RKO (cell line): ENCODE results near the gene RNF150.
"Not testable (repeated sequence)": the region's sequence is repeated elsewhere in the genome, so short reads cannot be mapped to it uniquely, and the experiment has no call there.

ENCODE experiments used
- DNase-seq: peaks from one replicate; pipeline ENCODE4 v3.0.0-alpha.2; 2016; ENCODE audit warnings: low spot score

RNF150 gene

DNA sequence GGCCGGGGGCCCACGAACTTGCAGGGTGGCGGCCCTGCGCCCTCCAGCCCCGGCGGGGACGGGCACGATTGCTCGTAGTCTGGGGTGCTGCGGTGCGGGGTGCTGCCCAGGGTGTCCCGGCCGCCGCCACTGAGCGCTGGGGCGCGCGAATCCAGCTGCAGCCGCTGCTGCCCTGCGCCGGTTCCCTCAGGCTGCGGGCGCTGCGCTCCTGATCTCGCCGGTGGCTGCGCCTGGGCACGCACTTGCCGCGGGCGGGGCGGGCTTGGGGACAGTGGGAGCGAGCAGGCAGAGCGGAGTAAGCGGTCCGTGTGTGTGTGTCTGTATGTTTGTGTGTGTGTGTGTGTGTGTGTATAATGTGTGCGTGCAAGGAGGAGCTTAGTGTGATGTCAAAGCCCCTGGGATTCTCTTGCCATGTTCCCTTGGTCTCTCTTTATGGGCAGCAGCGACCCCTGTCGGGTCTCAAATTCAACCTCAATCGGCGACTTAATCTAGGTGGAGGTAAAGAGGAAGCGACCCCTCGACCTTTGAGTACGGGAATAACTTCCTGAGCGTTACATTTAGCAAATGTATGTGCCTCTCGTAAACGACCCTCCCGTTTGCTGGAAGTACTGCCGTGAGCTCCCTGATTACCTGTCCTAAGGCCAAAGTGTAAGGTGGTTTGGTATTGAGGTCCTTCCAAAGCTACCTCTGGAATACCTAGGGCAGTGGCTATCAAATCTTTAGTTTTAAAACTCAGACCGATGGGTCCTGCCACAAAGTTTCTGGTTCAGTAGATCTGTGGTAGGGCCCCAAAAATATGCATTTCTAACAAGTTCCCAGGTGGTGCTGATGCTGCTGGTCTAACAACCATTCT is at the start of gene RNF150:
TSS of gene RNF150 (minus strand) at position 324 of the 853 bp plus-strand sequence.
- DNase-seq: no peak

DNA sequence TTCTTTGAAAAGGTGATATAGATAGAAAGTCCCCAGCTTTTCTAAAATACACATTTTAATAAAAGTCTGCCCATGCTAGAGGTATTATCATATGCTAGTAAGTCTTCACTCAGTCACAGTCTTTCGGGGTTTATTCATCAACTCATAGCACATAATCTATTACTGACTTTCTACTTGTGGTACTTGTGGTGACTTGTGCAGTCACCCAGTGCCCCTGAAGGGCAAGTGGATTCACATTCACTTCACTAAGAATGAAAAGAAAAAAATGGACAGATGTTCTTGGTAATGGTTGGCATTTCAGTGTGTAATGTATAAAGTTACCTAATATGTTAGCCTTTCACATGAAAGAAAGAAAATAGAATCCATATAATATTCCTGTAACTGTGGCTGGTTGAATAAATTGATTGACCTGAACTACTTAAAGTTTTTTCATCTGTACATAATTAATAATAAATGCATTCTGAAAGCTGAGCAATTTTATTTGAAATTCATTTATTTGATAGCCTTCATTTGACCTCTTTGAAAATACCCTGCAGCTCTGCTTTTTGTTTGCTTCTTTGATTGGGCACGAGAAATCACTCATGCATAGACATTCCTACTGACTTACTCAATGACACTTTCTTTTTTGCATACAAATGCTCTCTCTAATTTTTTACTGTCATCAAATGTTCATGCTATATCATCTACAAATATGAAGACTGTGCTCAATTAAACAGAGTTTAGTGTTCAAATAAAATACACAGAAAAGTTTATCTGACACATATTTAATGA is 47.9 kb upstream of the RNF150 start:
- no peak for DNase-seq

DNA sequence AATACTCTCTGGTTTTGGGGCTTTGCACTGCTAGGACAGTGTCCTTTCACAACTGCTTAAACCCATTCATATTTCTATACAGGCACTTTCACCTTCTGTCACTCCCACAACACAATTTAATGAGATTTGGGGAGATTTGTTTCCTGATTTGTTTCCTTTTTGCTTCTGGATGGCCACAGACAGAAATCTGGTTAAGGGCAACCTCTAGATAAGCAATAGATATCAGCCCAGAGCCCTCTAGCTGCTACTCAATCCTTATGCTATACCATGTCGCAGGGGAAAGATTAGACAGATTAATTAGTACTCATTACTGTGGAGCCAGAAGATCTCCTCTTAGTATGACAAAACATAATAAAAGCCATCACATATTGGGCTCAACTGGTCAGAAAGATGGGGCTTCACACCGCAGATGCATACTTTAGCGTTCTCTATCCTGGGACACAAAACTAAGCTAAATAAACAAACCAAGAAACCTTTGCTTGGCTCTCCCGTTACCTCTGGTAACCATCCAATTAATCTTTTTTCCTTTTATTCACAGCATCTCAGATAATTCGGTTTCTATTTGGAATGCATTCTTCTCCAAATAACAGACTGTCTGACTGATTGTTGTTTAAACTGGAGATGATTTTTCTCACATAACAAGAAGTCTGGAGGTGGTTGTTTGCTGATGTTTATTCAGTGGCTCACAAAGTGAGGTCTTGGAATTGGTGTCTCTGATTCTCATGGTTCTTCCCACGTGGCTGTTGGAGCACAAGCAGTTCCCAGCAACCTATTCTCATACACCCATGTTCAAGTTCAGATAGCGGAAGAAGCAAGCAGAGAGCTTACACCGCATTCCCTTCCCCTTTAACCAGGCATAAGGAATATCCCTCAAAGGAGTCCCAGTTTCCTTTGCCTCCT is 46.5 kb upstream of the RNF150 start:
- DNase-seq: no peak

DNA sequence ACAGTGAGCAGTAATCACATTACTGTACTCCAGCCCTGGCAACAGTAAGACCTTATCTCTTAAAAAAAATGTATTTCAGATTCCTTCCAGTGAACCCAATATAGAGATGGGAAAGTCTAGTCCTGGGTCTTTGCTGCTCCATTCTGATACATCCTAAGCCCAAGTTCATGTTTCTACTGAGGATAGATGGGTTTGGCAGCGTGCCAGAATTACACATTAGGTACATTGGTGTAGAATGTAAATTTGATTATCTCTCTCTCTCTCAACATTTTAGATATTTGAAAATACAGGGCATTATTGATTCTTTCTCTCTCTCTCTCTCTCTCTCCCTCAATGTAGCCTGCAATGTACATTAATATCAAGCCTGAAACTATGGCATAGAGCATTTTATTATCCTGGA is 43.9 kb upstream of the RNF150 start:
- DNase-seq: no peak

DNA sequence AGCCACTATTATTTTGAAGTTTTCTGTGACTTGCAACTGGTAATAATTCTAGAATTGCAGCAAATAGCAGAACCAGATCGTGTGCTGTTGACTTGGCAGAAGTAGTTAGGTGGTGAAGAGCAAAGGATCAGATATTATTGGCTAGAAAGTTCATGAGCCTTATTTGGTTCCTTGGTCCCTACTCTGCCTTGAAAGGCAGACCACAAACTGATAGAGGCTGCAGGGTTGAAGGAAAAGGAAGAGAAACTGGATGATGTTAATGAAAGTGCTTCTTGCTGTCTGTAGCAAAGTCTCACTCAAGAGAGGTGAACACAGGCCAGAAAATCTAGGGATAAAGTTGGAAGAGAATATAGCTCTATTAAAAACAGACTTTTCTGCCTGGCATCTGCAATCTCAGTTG is 41.2 kb upstream of the RNF150 start:
- DNase-seq: no peak

DNA sequence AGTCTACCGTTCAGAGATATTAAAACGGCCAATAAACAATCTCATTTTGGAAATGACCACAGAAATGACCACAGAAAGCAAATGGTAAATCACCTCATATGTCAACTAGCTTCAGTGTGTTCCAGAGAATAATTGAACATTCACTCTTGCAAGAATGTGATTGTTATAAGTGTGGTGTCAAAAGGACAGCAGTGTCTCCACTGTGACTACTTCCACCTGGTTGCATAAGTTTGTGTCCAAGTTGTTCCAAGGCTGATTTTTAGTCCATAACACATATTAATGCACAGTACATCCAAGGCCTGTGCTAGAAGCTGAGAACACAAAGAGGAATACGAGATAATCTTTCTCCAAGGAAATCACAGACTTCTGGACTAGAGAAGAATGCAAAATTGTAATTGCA is 37.4 kb upstream of the RNF150 start:
- no peak for DNase-seq

DNA sequence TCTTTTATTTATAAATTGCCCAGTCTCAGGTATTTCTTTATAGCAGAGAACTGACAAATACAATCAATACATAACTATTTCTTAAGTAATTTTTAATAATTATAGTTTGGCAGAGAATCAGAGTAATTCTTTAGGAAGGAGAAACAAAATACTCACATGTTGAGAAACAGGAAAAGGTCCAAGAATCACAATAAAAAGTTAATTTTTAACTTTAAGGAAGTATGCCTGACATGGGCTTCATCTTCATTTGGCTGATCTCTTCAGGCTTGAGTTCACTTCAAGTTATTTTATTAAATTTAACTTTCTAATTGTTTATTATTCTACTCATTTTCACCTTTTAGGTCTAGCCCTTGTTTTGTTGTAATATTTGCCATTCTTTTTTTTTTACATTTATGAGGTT is 36.1 kb upstream of the RNF150 start:
- no peak for DNase-seq

DNA sequence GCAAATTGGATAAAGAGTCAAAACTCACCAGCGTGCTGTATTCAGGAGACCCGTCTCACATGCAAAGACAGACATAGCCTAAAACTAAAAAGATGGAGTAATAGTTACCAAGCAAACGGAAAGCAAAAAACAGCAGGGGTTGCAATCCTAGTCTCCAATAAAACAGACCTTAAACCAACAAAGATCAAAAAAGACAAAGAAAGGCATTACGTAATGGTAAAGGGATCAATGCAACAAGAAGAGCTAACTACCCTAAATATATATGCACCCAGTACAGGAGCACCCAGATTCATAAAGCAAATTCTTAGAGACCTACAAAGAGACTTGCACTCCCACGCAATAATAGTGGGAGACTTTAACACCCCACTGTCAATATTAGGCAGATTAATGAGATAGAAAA is 31.7 kb upstream of the RNF150 start:
- DNase-seq: not testable (repeated sequence)

DNA sequence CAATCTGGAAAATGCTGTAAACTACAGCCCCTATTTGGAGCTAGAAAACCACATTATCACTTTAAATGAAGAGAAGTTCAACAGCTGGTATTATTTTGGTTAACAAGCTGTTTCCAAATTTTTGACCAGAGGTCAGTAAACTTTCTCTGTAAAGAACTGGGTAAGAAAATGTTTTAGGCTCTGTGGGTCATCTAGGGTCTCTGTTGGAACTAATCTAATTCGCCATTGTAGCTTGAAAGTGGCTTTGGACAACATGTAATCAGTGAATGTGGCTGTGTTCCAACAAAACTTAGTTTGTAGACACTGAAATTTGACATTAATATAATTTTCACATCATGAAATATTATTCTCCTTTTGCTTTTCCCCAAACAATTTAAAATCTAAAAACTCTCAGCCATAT is 25.8 kb upstream of the RNF150 start:
- no peak for DNase-seq

DNA sequence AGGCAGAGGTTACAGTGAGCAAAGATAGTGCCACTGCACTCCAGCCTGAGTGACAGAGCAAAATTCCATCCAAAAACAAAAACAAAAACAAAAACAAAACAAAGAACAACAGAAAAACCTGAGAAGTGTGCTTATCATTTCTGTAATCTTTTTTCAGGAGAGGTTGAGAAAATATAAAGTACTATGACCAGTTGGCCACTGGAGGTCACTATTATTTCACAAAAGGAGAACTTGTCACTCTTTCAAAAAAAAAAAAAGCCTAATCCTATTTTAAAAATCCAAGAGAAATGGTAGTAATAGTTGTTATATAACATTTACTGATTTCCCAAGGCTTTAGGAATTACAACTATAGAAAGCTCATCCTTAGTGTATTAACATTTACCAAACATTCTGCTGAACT is 24.9 kb upstream of the RNF150 start:
- DNase-seq: peak; percentile 60

DNA sequence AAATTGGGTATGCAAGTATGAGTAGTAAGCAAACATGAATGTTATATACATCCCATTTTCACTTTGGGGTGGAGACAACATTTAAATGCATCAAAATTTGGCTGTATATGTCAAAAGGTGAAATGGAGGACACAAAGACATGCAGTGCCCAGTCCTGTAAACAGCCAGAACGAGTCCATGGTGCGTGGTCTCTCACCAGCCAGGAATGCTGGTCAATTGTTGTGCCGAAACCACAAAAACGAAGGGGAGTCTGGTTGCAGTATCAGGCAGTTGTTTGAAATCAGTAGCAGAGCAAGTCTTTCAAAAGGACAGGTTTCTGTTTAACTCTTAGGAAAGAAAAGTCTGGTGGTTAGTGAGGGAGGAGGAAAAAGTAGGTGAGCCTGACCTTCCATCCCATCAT is 22.3 kb upstream of the RNF150 start:
- no peak for DNase-seq

DNA sequence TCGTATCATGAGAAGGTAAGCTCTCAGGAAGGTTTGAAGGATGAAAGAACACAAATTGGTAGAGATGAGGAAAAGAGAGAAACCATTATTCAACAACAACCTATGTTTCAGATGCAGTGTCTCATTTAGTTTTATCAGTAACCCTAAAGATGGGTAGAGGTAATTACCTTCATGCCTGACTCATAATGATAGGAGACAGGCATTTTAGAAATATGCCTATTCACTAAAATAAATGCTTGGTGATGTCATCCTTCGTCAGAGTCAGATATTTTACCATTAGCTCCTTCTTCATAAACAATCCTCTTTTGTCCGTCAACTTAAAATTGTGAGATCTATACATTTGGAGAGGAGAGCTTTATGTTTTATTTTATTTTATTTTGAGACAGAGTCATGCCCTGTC is 21.5 kb upstream of the RNF150 start:
- DNase-seq: no peak

DNA sequence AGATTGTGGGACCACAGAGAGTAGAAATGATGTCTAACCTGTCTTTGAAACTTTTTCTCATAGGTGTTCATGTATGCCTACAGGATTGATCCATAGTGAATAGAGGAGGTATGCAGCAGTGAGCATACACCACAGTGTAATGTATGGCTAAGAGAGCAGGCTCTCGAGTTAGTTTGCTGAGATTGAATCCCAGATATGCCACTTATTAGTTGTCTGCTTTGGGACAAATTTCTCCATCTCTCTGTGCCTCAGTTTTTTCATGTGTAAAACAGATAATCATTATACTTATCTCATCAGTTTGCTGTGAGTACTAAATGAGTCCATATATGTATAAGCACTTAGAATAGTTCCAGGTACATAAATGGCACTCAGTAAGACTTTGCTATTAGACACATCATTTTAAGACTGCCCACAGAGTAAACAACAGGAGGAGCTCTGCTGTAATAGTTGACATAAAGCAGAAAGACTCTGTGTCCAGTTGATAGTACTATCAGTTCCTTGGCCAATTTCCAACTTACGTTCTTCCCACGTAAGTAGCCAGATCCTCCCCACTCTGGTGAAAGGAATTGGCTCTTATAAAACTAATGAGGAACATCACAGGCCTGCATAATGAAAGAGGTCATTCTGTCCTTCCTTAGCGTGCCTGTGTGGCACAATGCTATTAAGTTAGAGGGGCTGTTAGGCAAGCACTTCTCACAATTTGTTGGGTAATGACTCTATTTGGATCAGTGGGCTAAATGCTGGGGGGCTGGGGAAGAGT is 20.7 kb upstream of the RNF150 start:
- DNase-seq: no peak

DNA sequence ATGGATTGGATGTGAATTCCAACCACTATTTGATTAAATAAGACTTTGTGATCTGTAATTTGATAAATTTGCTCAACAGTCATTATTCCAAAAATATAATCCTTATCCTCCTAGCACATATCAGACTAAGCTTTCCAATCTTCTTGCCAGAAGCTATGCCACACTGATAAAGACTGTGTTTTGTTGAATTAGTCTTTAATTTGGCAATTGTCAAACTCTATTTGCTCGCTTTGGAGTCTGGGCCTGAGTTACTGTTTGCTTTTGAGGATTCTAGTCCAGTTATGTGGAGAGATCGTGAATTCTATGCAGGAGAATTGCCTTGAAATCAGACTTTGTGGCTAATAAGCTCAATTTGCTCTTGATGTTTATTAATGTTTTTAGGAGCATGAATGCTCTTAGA is 10.9 kb upstream of the RNF150 start:
- no peak for DNase-seq

DNA sequence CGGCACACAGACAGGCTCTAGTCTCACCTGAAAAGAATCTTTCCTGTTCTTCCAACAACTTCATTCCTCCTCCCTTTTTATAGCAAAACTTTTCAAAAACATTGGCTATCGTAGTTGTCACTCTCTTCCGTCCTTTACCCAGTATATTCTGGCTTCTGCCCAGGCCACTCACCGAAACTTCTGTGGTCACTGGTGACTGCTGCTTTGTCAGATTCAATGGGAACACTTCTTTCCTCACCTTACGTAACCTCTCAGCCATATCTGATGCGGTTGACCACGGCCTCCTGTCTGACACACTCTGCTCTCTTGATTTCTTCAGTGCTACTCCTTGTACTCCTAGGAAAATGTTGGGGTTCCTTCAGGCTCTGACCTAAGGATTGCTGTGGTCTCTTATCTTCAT is 9.2 kb upstream of the RNF150 start:
- DNase-seq: no peak

DNA sequence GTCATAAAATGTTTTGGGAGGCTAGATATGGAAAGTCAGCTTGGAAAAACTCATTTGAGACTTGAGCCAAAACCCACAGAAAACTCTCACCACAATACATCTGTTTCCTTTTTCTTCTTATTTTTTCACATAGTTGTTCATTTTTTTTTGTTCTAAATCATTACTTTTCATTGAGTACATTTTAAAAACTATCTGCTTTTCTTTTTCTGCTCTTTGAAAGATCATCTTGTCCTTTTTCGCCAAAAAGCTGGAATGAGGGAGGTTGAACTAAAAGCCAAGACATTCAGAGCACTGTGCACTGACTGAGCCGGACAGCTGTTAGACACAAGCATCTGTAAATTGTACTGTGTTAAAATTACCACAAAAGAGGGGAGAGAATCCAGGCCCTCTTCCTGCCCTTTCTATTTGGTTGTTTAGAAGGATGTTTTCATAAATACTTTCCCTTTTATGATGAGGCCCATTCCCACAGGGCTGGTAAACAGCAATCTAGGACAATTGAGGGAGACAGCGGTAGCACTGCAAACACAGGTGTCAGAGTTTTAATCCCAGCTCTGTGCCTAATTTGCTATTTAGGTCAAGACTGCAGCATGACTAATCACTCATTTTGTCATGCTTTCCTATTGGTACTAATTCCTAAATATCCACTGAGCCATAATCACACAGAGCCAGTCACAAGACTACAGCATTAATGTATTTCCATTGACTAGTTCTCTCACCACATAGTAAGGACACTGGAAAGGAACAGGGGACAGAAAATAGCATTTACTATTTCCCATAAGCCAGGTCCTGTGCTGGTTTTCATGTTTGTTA is 7.3 kb upstream of the RNF150 start:
- no peak for DNase-seq

DNA sequence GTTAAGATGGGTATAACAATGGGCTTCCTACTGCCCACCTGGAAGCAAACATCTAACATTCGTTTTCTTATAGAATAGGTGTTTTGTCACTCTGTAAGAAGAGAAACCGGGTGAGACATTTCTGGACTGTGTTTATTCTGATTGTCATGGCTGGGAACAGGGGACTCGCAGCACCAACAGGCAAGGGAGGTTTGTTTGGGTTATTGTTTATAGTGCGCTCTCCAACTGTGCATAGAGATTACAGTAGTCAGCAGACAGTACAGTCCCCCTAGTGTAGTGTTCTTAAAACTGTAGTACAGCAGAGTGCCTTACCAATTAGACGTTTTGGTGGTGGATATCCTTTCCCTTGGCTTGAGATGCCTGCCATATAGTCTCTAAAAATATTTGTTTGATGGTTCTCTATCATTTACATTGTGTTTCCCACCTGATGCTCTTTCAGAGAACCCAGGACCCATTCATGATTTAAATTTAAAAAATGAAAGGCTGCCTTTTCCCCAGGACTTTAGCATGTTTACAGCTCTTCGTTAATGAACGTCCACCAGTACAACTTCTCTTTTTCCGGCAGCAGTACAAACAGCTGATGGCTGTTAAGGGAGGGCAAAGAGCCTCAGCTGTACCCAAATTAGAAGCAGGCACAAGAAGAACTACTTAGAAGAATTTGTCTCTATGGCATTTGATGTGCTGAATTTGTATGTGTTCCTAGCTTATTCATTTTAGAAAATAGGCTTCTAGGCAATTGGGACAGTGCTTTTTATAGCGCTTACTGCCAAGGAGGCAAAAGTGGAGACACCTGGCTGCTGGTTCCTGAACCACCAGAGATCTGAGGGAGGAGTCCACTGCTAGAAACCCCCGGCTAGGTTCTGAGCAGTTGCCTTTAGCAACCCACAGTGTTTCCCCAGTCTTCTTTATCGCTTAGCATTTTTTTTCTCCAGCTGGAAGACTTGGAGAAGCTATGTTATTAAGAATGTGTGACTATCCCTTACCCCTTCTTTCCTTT is 1.0 kb upstream of the RNF150 start:
- DNase-seq: no peak

DNA sequence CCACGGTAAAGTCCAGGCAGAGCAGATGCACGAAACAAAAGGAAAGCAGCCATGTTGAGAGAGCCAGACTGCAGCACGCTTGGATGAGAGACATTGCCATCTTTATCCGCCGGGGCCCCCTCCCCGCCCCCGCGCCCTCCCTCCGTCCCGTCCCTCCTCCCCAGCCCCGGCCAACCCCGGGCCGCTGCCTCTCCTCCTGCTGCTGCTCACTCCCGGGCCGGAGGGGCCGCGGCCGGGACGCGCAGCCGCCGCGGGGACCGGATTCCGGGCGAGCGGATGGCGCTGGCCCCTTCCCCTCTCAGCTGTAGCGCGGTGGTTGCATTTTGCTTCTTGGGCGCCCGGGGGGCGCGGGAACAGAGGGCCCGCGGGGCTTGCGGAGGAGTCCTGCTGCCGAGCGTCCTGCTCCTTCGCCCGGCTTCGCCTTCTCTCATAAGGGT is 542 bp downstream of the RNF150 start:
- DNase-seq: no peak

DNA sequence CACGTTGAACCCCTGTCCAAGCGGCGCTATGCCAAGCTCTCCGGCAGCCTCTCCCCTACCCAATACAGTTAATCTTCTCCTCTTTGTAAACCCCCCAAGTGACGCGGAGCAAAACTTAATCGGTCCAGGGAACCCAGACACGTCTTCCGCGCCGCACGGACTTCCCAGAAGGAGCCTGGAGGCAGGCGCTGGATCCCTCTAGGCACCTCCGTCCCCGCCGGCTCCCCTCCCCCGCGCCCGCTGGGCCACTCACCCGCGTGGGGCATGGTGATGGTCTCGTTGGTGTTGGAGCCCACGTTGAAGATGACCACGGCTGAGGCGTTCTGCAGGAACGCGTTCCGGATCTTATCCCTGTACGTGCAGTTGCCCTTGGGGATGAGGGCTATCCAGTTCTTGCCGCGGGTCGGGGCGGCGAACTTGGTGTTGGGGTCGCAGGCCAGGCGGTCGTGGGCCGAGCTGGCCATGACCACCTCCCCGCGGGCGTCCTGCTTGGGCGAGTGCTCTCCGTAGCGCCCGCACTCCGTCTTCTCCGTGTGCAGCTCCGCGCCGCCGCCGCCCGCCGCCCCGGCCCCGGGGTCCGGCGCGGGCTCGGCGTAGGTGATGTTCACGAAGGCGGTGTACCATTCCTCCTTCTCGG is 1.1 kb downstream of the RNF150 start:
- no peak for DNase-seq
